SJSA1 (cell line): ENCODE data around the gene SGSH. TPM values are rescaled to one million over a fixed set of nuclear protein-coding genes. Genes with fewer than 3 reads are reported as not detected.

ENCODE experiments used
- DNase-seq, 2 experiments: peaks; one replicate each; pipeline ENCODE4 v3.0.0-alpha.2; 2015 to 2020; ENCODE audit warnings: low spot score in 2 of 2, low read depth in 1 of 2
- H3K27ac ChIP-seq: fragments of 250-450 bp; sonication (Bioruptor Pico); 2 replicates; pipeline ENCODE4 v1.5.1; 2020; ENCODE audit warnings: mild to moderate bottlenecking, moderate library complexity
- H3K27me3 ChIP-seq: fragments of 250-450 bp; sonication (Bioruptor Pico); replicated peaks from 2 replicates; pipeline ENCODE4 v1.5.1; 2020; ENCODE audit warnings: mild to moderate bottlenecking, moderate library complexity
- H3K36me3 ChIP-seq: fragments of 250-450 bp; sonication (Bioruptor Pico); 2 replicates; pipeline ENCODE4 v1.5.1; 2020; ENCODE audit warnings: mild to moderate bottlenecking
- H3K4me1 ChIP-seq: fragments of 250-450 bp; sonication (Bioruptor Pico); replicated peaks from 2 replicates; pipeline ENCODE4 v1.6.1; 2021; ENCODE audit warnings: mild to moderate bottlenecking
- H3K4me3 ChIP-seq: fragments of 250-450 bp; sonication (Bioruptor Pico); 2 replicates; pipeline ENCODE4 v1.5.1; 2020; ENCODE audit warnings: mild to moderate bottlenecking
- H3K9me3 ChIP-seq: fragments of 250-450 bp; sonication (Bioruptor Pico); replicated peaks from 2 replicates; pipeline ENCODE4 v1.5.1; 2020; ENCODE audit warnings: mild to moderate bottlenecking
- total RNA-seq: library from RNA; depleted of rRNA; stranded (reverse); fragments of >200 nt; shearing (Covaris generic); gene quantifications from 2 replicates; pipeline ENCODE4 v1.2.3, GENCODE V29; 2014

SGSH gene
- total RNA-seq, 1 experiment from 2014 or later: 18.6 TPM

DNA sequence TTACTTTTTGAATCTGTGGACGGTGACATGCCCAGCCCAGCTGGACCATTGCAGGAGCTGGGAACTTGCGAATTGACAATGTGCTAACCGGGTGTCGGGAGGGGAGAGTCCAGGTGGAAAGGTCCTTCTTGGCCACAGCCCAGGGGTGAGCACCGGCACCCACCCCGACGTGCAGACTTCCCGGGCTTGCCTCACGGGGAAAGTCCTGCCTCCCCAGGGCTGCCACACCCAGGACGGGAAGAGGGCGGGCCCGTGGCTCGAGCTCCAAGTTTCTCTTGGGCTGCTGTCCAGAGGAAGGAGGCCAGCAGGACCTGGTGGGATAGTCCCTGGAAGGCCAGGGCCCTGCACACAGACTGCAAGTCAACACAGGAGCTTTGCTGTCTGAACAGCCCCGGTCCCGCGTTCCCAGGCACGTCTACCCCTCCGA lies 32.6 kb downstream of the SGSH start:
- Histone ChIP-seq H3K27ac (no peak overlapping the region), H3K4me1 (peaks cover 12% of the 10 kb centered on the region), H3K36me3 (no peaks in the 10 kb centered on the region), H3K4me3 (peak overlapping the region; percentile 28), H3K9me3 (no peaks in the 10 kb centered on the region), H3K27me3 (no peaks in the 10 kb centered on the region)
- peak; percentile 51 to 68 for DNase-seq

DNA sequence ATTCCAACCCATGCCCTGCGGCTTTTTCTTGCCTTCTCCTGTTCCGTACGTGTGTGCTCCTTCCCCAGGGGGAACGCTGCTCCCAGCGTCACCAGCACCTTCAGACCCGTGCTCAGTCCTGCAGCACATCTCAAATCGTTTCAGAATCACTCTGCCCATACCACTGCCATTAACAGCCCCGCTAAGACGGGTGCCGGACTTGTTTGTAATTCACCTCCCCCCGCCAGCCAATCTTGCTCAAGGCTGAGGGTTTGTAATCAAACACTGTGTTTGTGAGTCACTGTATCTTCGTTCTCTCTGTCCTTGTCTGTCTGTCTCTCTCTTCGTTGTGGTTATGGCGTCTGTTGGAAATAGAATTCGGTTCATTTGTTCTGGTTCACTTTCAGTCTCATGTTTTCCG lies 33.0 kb downstream of the SGSH start:
- Histone ChIP-seq H3K4me1 (peaks cover 12% of the 10 kb centered on the region), H3K4me3 (peak overlapping the region; percentile 28), H3K27me3 (no peaks in the 10 kb centered on the region), H3K27ac (no peak overlapping the region), H3K36me3 (no peaks in the 10 kb centered on the region), H3K9me3 (no peaks in the 10 kb centered on the region)
- no peak for DNase-seq

DNA sequence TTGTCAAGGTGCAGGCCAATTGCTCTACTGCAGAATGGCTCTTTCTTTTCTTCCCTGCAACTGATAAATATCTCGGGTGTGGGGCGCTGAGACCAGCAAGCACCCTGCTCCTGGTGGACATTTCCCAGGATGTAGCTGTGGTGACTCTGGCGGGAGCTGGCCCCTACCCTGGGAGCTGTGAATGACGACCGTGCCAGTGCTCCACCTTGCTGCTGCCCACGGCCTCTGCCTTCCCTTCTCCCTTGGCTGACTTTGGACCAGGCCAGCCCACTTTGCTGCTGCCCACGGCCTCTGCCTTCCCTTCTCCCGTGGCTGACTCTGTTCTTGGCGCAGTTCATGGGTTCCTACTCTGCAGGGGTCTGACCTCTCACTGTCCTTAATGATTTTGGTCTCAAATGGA lies 34.2 kb downstream of the SGSH start:
- 0 out of 2 replicates have a peak, but pooled peaks cover 4% of the 10 kb centered on the region for H3K27me3 ChIP-seq
- no peaks in the 10 kb centered on the region for H3K9me3 ChIP-seq
- no peak overlapping the region for H3K27ac ChIP-seq
- H3K36me3 ChIP-seq: no peaks in the 10 kb centered on the region
- H3K4me1 ChIP-seq: peaks cover 12% of the 10 kb centered on the region
- H3K4me3 ChIP-seq: no peak overlapping the region
- DNase-seq: no peak

- peaks cover 12% of the 10 kb centered on the region for H3K4me1 ChIP-seq
- no peak for DNase-seq
- peaks cover 16% of the 10 kb centered on the region for H3K27me3 ChIP-seq
- H3K36me3 ChIP-seq: no peaks in the 10 kb centered on the region
- H3K27ac ChIP-seq: no peak overlapping the region
- H3K9me3 ChIP-seq: no peaks in the 10 kb centered on the region
- no peak overlapping the region for H3K4me3 ChIP-seq
These were observed 35.8 kb downstream of the SGSH start for GRCh38 chr17:80184423-80184714.

DNA sequence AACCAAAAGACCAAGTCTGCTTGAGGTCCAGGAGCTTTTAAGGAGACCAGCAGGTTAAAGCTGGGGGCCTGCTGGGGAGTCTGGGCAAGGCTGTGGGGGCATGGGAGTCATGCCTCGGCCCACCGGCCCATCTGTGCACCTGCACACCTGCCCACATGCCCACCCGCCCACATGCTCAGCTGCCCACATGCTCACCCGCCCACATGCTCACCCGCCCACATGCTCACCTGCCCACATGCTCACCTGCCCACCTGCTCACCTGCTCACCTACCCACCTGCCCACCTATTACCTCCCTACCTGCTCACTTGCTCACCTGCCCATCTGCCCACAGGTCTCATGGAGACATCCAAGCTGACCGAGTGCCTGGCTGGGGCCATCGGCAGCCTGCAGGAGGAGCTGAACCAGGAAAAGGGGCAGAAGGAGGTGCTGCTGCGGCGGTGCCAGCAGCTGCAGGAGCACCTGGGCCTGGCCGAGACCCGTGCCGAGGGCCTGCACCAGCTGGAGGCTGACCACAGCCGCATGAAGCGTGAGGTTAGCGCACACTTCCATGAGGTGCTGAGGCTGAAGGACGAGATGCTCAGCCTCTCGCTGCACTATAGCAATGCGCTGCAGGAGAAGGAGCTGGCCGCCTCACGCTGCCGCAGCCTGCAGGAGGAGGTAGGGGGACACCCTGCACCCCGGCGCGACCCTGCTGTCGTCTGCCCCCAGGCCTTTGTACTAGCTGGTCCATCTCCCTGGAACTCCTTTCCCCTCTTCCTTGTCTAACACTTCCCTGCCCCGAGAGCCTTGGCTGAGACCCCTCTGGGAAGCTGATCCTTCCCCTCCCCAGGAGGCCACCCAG lies 36.3 kb downstream of the SGSH start:
- peaks cover 12% of the 10 kb centered on the region for H3K4me1 ChIP-seq
- no peak for DNase-seq

GRCh38 chr17:80182845-80183223 lies 37.3 kb downstream of the SGSH start:
- Histone ChIP-seq H3K4me1 (peaks cover 11% of the 10 kb centered on the region), H3K4me3 (no peak overlapping the region), H3K27ac (no peak overlapping the region), H3K9me3 (no peaks in the 10 kb centered on the region), H3K36me3 (no peaks in the 10 kb centered on the region), H3K27me3 (peaks cover 30% of the 10 kb centered on the region)
- no peak for DNase-seq

More for the DNA sequence above, 36.3 kb downstream of the SGSH start:
- H3K27ac ChIP-seq: no peak overlapping the region
- no peaks in the 10 kb centered on the region for H3K9me3 ChIP-seq
- H3K4me3 ChIP-seq: no peak overlapping the region
- H3K27me3 ChIP-seq: peaks cover 21% of the 10 kb centered on the region
- no peaks in the 10 kb centered on the region for H3K36me3 ChIP-seq

- no peak for DNase-seq
- Histone ChIP-seq H3K36me3 (no peaks in the 10 kb centered on the region), H3K4me1 (peaks cover 6% of the 10 kb centered on the region), H3K27me3 (peaks cover 32% of the 10 kb centered on the region), H3K9me3 (no peaks in the 10 kb centered on the region), H3K4me3 (no peak overlapping the region), H3K27ac (no peak overlapping the region)
These were observed 37.9 kb downstream of the SGSH start for GRCh38 chr17:80182118-80182844.

DNA sequence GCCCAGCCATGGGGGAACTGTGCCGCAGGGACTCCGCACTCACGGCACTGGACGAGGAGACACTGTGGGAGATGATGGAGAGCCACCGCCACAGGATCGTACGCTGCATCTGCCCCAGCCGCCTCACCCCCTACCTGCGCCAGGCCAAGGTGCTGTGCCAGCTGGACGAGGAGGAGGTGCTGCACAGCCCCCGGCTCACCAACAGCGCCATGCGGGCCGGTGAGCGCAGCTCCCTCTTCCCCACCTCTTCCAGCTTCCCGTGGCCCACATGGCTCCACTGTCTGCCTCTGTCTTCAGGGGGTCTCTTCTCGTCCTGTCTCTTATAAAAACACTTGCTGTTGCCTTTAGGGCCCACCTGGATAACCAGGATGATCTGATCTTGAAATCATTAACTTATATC lies 38.7 kb downstream of the SGSH start:
- no peak overlapping the region for H3K27ac ChIP-seq
- no peaks in the 10 kb centered on the region for H3K4me1 ChIP-seq
- peaks cover 32% of the 10 kb centered on the region for H3K27me3 ChIP-seq
- H3K9me3 ChIP-seq: no peaks in the 10 kb centered on the region
- no peaks in the 10 kb centered on the region for H3K36me3 ChIP-seq
- no peak overlapping the region for H3K4me3 ChIP-seq
- DNase-seq: no peak

DNA sequence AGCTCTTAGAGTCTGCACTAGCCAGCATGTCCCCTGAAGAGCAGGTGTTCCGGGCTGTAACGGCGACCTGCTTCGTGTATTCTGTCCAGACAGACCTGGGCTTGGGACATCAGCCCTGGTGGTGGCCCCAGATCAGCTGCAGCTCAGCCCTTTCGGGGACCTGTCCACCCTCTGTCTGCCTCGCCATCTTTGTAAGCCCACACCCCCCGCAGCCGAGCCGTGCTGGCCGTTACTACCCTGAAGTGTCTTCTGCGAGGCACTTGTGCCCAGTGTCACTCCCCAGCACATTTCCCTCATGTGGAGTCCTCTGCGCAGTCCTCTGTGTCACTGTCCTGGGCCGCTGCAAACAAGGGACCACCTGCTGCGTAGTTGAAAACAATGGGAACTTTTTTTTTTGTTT lies 39.9 kb downstream of the SGSH start:
- H3K4me1 ChIP-seq: peaks cover 5% of the 10 kb centered on the region
- no peak for DNase-seq
- H3K36me3 ChIP-seq: no peaks in the 10 kb centered on the region
- peaks cover 32% of the 10 kb centered on the region for H3K27me3 ChIP-seq
- no peak overlapping the region for H3K4me3 ChIP-seq
- no peaks in the 10 kb centered on the region for H3K9me3 ChIP-seq
- H3K27ac ChIP-seq: no peak overlapping the region

DNA sequence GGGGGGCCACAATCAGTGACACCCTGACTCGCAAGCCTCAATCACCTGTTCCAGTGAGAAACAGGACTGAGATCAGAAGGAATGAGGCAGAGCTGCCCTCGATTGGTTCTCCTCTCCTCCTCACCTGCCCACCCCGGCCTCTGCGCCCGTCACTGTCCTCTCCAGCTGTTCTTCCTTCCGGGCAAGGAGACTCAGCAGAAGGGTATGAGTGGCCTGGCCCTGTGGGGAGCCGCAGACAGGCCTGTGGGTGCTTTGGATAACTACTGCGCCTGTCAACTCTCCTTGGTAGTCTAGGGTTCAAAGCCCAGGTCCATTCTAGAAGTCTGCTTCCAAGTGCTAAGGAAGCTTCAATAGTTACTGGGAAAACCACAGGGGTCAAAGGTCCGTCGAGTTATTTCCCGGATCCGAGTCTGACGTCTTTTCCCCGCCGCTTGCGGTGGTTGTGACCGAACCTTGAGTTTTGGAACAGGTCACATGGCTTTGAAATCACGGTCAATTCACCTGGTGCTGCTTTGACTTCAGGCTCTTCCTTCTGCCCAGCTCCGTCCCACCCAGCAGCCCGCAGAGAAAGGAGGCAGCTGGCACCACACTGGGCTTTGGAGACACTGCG lies 42.0 kb downstream of the SGSH start:
- no peaks in the 10 kb centered on the region for H3K36me3 ChIP-seq
- H3K4me1 ChIP-seq: peaks cover 8% of the 10 kb centered on the region
- H3K27me3 ChIP-seq: peaks cover 34% of the 10 kb centered on the region
- H3K4me3 ChIP-seq: no peak overlapping the region
- DNase-seq: no peak
- no peak overlapping the region for H3K27ac ChIP-seq
- H3K9me3 ChIP-seq: no peaks in the 10 kb centered on the region

DNA sequence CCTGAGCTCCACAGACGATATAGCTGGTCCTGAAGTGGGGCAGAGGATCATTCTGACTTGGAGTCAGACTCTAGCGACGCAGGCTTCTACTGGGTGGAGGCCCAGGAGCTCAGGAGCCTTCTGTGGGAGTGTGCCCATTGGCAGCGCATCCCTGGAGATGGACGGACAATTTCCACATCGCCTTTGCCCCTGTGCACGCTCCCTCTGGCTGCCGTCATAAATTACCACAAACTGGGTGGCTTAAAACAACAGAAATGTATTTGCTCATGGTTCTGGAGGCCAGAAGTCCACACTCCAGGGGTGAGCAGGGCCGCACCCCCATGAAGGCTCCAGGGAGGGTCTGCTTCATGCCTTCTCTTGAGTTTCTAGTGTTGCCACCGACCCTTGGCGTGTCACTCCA lies 43.4 kb downstream of the SGSH start:
- Histone ChIP-seq H3K4me3 (no peak overlapping the region), H3K36me3 (no peaks in the 10 kb centered on the region), H3K27me3 (peaks cover 34% of the 10 kb centered on the region), H3K9me3 (no peaks in the 10 kb centered on the region), H3K27ac (no peak overlapping the region), H3K4me1 (peaks cover 8% of the 10 kb centered on the region)
- no peak for DNase-seq

GRCh38 chr17:80173916-80174315 lies 46.2 kb downstream of the SGSH start:
- Histone ChIP-seq H3K4me3 (no peak overlapping the region), H3K4me1 (peaks cover 8% of the 10 kb centered on the region), H3K36me3 (no peaks in the 10 kb centered on the region), H3K27me3 (peaks cover 14% of the 10 kb centered on the region), H3K9me3 (no peaks in the 10 kb centered on the region), H3K27ac (no peak overlapping the region)
- no peak for DNase-seq

DNA sequence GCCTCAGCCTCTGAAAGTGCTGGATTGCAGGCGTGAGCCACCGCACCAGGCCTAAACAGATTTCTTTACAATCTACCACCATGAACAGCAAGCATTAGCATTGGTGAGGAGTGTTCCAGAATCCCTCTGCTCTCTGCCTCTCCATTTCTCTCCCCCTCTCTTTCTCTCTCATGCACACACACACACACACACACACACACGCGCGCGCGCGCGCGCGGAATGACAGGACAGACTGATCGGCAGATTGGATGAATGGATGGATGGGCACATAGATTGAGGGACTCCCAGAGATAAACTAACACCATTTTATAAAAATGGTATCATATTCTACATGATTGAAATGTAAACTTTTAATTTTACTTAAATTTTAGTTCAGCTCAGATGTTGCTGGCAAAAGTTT lies 47.0 kb downstream of the SGSH start:
- H3K36me3 ChIP-seq: no peaks in the 10 kb centered on the region
- H3K9me3 ChIP-seq: no peaks in the 10 kb centered on the region
- H3K27me3 ChIP-seq: peaks cover 8% of the 10 kb centered on the region; the same call in 1 of the 2 replicates
- H3K4me3 ChIP-seq: no peak overlapping the region
- H3K4me1 ChIP-seq: peaks cover 8% of the 10 kb centered on the region
- no peak for DNase-seq
- H3K27ac ChIP-seq: no peak overlapping the region

DNA sequence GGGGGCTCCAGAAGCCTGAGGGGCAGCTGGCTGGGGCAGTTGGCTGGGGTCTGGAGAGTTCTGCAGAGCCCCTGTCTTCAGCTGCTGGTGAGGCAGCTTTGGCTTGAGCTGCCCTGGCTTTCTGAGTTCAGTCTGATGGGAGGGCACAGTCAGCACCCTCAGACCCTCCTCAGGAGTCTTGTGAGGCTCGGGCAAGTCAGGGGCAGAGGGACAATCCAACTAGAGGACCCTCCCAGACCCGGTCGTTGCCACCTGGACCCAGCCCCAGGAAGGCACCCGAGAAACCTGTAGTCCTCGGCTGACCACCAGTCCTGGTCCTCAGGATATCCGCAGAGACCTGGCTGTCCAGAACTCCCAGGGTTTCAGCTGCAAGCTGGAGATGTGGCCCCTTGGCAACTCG lies 48.5 kb downstream of the SGSH start:
- Histone ChIP-seq H3K4me1 (peaks cover 8% of the 10 kb centered on the region), H3K4me3 (no peak overlapping the region), H3K9me3 (no peaks in the 10 kb centered on the region), H3K27me3 (peaks cover 3% of the 10 kb centered on the region; the same call in 1 of the 2 replicates), H3K27ac (no peak overlapping the region), H3K36me3 (no peaks in the 10 kb centered on the region)
- DNase-seq: no peak
